ENCODE measurements around the gene CAST. TPM values are rescaled to one million over a fixed set of nuclear protein-coding genes. Genes with fewer than 3 reads are reported as not detected.

CAST gene
- total and polyA plus RNA-seq, 9 donors: 61.2 to 276 (median 173) TPM

- no peak overlapping the region for H3K27ac ChIP-seq
- intact Hi-C loops (cut with DNase I): no loop called here
- no peak overlapping the region for H3K4me3 ChIP-seq
- 90 to 94% (median 91%) methylated on average over 9 of the region's 9 CpGs for WGBS, 3 donors
- DNase-seq: no peak
- no peaks in the 10 kb centered on the region for H3K9me3 ChIP-seq
- no peaks in the 10 kb centered on the region for H3K36me3 ChIP-seq
- H3K27me3 ChIP-seq: no peaks in the 10 kb centered on the region
- TF ChIP-seq, protein P1, sequence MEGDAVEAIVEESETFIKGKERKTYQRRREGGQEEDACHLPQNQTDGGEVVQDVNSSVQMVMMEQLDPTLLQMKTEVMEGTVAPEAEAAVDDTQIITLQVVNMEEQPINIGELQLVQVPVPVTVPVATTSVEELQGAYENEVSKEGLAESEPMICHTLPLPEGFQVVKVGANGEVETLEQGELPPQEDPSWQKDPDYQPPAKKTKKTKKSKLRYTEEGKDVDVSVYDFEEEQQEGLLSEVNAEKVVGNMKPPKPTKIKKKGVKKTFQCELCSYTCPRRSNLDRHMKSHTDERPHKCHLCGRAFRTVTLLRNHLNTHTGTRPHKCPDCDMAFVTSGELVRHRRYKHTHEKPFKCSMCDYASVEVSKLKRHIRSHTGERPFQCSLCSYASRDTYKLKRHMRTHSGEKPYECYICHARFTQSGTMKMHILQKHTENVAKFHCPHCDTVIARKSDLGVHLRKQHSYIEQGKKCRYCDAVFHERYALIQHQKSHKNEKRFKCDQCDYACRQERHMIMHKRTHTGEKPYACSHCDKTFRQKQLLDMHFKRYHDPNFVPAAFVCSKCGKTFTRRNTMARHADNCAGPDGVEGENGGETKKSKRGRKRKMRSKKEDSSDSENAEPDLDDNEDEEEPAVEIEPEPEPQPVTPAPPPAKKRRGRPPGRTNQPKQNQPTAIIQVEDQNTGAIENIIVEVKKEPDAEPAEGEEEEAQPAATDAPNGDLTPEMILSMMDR (IDR thresholded peaks at IDR 0.05): no peak
- TF ChIP-seq EP300 (IDR thresholded peaks at IDR 0.05): no peak
- TF ChIP-seq POLR2A (IDR thresholded peaks at IDR 0.05): no peak
- no peaks in the 10 kb centered on the region for H3K4me1 ChIP-seq (ENCODE audit: insufficient read depth)
These were observed 147.7 kb downstream of the CAST start for GRCh38 chr5:96809921-96810320.

DNA sequence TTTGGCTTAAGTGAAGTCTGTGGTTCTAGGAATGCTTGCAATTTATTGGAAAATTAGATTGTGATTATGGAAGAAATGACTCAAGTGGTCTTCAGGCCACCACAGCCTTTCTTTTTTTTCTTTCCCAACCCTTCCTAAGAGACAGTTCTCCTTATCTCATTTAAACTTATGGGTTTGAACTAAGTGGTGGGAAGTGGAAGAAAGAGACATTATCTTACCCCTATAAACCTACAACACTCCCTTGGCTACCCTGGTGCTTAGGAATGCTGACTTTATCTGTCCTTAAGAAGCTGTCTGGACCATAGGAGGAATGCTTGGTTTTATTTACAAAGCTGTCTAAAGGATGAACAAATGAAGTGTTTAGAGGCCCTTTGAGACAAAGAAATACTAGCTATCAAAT, 150.7 kb downstream of the CAST start:
- H3K27ac ChIP-seq: no peak overlapping the region
- no peaks in the 10 kb centered on the region for H3K9me3 ChIP-seq
- H3K27me3 ChIP-seq: no peaks in the 10 kb centered on the region
- no peak overlapping the region for H3K4me3 ChIP-seq
- TF ChIP-seq, protein P1 (IDR thresholded peaks at IDR 0.05): no peak
- TF ChIP-seq POLR2A (IDR thresholded peaks at IDR 0.05): no peak
- no peak for TF ChIP-seq EP300 (IDR thresholded peaks at IDR 0.05)
- intact Hi-C loops (cut with DNase I): no loop called here
- no peaks in the 10 kb centered on the region for H3K4me1 ChIP-seq (ENCODE audit: insufficient read depth)
- H3K36me3 ChIP-seq: no peaks in the 10 kb centered on the region
- DNase-seq: no peak

DNA sequence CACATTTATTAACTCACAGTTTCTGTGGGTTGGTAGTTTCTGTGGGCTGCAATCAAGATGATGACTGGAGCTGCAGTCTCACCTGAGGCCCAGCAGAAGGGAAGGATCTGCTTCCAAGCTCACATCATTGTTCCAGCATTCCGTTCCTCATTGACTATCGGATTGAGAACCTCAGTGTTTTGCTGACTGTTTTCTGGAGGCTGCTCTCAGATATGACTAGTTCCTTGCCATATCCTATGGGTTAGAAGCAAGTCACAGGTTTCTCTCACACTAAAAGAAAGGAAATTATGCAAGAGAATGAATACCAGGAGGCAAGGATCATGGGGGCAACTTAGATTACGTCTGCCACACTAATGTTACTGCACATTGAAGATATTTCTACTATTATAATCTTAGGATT, 151.9 kb downstream of the CAST start:
- Histone ChIP-seq H3K4me3 (no peak overlapping the region), H3K4me1 (ENCODE audit: insufficient read depth) (no peaks in the 10 kb centered on the region), H3K27me3 (no peaks in the 10 kb centered on the region), H3K27ac (no peak overlapping the region), H3K9me3 (no peaks in the 10 kb centered on the region), H3K36me3 (no peaks in the 10 kb centered on the region)
- no peak for DNase-seq
- TF ChIP-seq, protein P1 (IDR thresholded peaks at IDR 0.05): no peak
- TF ChIP-seq EP300 (IDR thresholded peaks at IDR 0.05) (no peak), POLR2A (IDR thresholded peaks at IDR 0.05) (no peak)
- WGBS, 3 donors: 86 to 93% (median 93%) methylated on average over 3 of the region's 3 CpGs
- intact Hi-C loops (cut with DNase I): no loop called here

DNA sequence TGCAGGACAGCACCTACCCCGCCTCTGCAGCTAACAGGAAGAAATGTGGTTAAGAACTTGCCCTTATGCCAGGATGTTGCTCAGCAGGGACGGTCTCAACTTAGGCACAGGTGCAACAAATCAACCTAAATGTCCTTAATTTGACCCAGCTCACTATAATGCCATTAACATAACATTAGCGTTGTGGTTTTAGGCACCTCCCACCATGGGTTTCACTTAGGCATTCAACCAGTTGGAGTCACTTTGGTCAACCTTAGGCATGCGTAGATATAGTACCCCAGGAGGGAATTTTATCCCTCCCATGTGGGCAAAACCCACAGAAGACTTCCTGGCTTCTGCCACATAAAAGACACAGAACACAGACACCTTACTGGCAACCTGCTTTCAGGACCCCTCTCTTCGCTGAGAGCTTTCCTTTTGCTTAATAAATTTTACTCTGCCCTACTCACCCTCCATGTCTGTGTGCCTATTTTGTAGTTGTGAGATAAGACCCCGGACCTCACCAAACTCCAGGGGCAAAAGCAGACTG, 154.3 kb downstream of the CAST start:
- TF ChIP-seq POLR2A (IDR thresholded peaks at IDR 0.05): no peak
- no peak for TF ChIP-seq EP300 (IDR thresholded peaks at IDR 0.05)
- no peaks in the 10 kb centered on the region for H3K36me3 ChIP-seq
- WGBS, 3 donors: 65 to 70% (median 68%) methylated on average over 6 of the region's 6 CpGs
- intact Hi-C loops (cut with DNase I): no loop called here
- H3K9me3 ChIP-seq: no peaks in the 10 kb centered on the region
- no peak for DNase-seq
- no peak overlapping the region for H3K4me3 ChIP-seq
- no peaks in the 10 kb centered on the region for H3K27me3 ChIP-seq
- no peaks in the 10 kb centered on the region for H3K4me1 ChIP-seq (ENCODE audit: insufficient read depth)
- no peak overlapping the region for H3K27ac ChIP-seq

- Histone ChIP-seq H3K27me3 (no peaks in the 10 kb centered on the region), H3K27ac (no peak overlapping the region), H3K36me3 (no peaks in the 10 kb centered on the region), H3K4me3 (no peak overlapping the region), H3K9me3 (no peaks in the 10 kb centered on the region), H3K4me1 (ENCODE audit: insufficient read depth) (no peaks in the 10 kb centered on the region)
- TF ChIP-seq EP300 (IDR thresholded peaks at IDR 0.05) (no peak), POLR2A (IDR thresholded peaks at IDR 0.05) (no peak)
- TF ChIP-seq, protein P1 (IDR thresholded peaks at IDR 0.05): no peak
- DNase-seq: no peak
- WGBS, 3 donors: 84 to 92% (median 86%) methylated on average over 1 of the region's 1 CpG
- intact Hi-C loops (cut with DNase I): no loop called here
These were observed 154.8 kb downstream of the CAST start for GRCh38 chr5:96816991-96817390.
